RWPE1 (cell line): Measurements from ENCODE around the gene PTPRR.

Experiments used
- CTCF ChIA-PET: fragments of 350-600 bp; sonication (Branson Sonifier 250); formaldehyde crosslinking; extraction: SDS; loops from one replicate; lab custom pipeline; 2021; lab: Yijun Ruan, JAX
- POLR2A ChIA-PET: fragments of 400-600 bp; formaldehyde crosslinking; extraction: SDS; loops from one replicate; lab custom pipeline; 2020; ENCODE audit warnings: antibody characterized with exemption; ENCODE audit not compliant: low non-redundant PET; lab: Yijun Ruan, JAX
- DNase-seq: peaks from one replicate; pipeline ENCODE4 v3.0.0; 2012; ENCODE audit warnings: low spot score
- H3K27ac ChIP-seq: fragments of 450-650 bp; 2 replicates; pipeline ENCODE4 v1.5.1; 2017
- TF ChIP-seq, protein P1 (sequence below): fragments of 450-650 bp; conservative IDR thresholded peaks from 2 replicates; pipeline ENCODE4 v1.5.1; 2017; ENCODE audit warnings: low read depth, mild to moderate bottlenecking

Gene PTPRR, protein sequence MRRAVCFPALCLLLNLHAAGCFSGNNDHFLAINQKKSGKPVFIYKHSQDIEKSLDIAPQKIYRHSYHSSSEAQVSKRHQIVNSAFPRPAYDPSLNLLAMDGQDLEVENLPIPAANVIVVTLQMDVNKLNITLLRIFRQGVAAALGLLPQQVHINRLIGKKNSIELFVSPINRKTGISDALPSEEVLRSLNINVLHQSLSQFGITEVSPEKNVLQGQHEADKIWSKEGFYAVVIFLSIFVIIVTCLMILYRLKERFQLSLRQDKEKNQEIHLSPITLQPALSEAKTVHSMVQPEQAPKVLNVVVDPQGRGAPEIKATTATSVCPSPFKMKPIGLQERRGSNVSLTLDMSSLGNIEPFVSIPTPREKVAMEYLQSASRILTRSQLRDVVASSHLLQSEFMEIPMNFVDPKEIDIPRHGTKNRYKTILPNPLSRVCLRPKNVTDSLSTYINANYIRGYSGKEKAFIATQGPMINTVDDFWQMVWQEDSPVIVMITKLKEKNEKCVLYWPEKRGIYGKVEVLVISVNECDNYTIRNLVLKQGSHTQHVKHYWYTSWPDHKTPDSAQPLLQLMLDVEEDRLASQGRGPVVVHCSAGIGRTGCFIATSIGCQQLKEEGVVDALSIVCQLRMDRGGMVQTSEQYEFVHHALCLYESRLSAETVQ

DNA sequence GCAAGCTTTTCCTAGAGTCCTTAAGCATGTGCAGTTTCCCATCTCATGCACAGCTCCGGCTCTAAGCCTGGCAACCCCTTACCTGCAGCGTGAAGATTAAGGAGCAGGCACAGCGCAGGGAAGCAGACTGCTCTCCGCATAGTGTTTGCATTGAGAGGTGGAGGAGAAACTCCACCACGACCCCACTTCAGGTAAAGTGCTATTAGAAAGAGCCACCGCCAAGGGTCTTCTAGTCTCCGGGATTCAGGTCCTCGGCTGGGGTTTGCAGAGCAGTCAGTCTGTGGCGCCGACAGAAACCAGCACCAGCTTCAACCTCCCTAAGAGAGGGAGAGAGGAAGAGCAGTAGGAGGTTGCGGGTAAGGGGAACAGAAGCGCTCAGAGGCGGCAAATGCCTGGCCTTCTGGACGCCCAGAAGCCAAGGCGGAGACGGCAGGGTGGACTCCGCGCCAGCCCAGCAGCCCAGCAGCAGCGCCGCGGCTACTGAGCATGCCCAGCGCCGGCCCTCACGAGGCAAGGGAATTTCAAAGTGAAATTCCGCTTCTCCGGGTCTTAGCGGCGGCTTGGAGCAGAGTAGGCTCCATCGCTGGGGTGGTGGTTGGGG is at the start of gene PTPRR:
TSS of gene PTPRR (minus strand) at position 488 of the 601 bp plus-strand sequence. CDS start at position 140, 348 bp downstream.
- TF ChIP-seq, protein P1, sequence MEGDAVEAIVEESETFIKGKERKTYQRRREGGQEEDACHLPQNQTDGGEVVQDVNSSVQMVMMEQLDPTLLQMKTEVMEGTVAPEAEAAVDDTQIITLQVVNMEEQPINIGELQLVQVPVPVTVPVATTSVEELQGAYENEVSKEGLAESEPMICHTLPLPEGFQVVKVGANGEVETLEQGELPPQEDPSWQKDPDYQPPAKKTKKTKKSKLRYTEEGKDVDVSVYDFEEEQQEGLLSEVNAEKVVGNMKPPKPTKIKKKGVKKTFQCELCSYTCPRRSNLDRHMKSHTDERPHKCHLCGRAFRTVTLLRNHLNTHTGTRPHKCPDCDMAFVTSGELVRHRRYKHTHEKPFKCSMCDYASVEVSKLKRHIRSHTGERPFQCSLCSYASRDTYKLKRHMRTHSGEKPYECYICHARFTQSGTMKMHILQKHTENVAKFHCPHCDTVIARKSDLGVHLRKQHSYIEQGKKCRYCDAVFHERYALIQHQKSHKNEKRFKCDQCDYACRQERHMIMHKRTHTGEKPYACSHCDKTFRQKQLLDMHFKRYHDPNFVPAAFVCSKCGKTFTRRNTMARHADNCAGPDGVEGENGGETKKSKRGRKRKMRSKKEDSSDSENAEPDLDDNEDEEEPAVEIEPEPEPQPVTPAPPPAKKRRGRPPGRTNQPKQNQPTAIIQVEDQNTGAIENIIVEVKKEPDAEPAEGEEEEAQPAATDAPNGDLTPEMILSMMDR = no peak
- H3K27ac ChIP-seq = no peak within 1 kb of the TSS
- CTCF ChIA-PET = no interaction called here
- no peak for DNase-seq
- POLR2A ChIA-PET = no interaction called here

DNA sequence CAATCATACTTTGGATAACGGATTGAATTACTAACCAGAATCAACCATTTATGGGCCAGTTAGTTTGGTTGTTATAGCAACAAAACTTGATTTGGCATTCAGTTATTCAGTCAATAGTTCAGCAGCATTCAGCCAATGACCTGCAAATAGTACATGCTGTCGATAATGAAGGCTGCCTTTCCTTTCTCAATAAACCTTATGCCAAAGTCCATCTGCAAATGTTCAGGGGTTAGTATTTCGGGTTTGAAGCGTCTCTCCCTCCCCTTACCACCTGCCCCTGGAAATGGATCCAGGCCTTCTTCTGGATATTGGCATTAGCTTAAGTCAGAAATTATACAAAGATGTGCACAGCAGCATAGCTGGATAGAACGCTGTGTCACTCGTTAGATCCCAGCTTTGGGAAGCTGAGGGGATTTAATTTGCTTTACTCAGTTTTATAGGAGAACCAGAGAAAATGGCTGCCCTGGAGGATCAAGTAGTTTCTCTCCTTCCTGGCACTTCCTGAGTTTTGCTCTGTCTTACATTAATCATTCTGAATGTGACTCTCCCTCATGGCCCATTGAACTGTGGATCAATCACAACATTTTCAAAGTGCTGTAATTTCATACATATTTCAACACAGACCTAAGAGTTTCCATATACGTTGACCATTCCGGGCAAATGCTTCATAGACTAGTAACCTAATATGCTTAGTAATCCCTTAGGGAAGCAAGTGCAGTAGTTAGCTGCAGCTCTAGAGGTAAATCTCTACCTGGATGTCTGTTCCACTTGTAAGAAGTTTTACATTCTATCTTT is 46.7 kb upstream of the PTPRR start:
- H3K27ac ChIP-seq = no peak overlapping the region
- ChIA-PET CTCF (no interaction called here), POLR2A (no interaction called here)
- TF ChIP-seq, protein P1 = no peak
- no peak for DNase-seq

DNA sequence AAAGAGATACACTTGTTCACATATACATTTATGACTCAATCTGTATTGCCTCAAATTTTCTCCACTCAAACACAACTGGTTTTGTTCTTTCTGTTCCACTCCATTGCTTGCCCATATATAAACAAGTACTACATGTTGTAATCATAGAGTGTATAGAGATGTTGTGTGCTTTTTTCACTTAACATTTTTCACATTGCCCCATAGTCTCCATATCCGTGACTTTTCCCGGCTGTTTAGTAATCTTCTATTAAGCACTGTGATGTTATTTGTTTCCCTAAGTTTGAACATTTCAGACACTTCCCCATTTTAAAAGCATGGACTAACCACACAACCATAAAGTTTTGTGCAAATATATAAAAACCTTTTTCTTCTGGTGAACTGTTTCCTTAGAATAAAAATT is 45.5 kb upstream of the PTPRR start:
- TF ChIP-seq, protein P1 = no peak
- POLR2A ChIA-PET = no interaction called here
- no peak overlapping the region for H3K27ac ChIP-seq
- CTCF ChIA-PET = no interaction called here
- DNase-seq = no peak

DNA sequence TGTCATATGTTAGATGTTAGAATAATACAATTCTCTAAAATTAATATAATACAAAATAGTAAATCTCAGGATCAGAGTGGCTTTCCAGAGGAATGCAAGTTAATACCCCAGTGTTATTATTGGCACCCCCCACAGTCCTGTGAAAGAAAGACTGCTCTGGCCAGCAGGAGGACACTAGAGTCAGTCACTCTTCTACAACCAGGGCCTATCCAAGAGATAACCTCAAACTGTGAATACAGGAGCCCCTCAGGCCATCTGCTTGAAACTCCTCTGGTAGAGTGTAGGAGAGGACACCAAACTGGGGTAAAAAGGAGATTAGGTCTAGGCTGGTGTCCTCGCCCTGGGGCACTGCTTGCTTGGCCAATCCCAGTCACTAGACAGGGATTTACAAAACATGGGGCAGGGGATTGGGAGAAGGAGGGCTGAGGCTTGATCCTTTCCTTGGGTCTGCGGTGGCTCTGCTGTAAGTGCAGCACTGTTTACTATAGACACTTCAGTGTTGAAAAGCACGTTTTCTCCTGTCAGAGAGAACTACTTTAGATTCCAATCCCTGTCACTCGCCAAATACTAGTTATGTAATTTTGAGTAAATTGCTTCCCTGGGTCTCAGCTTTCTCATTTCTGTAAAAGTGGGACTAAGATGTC is 44.5 kb upstream of the PTPRR start:
- POLR2A ChIA-PET = no interaction called here
- no peak overlapping the region for H3K27ac ChIP-seq
- TF ChIP-seq, protein P1 = no peak
- CTCF ChIA-PET = interaction anchor here (0.6 kb wide), 2 partner anchors 57 to 1329 kb away, joined by 3 to 5 read pairs; no protein-coding TSS in a partner anchor
- DNase-seq = no peak

DNA sequence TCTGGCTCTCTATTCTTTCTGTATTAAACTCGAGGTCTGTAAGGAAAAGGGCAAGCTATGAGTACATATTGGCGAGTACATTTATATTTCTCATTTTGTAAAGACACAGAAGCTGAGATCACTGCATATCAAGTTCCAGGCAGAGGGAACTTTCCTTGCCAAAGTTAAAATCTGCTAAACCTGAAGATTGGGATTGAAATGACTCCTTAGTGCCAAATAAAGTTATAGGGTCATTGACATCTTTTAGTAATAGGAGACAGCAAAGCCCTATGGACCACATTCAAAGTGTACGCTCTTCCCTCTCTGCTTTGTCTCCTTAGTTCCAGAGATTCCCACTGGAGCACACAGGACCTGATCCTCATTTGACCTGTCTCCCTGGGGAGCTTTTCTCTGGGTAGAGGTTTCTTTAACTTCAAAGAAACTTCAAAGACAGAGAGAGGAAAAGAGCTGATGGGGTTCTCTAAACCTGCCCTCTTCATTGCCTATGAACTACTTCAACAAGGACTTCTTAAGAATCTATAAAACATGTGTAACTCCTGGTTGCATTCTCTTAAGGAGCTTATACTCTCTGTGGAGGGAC is 42.6 kb upstream of the PTPRR start:
- CTCF ChIA-PET = no interaction called here
- TF ChIP-seq, protein P1 = no peak
- POLR2A ChIA-PET = no interaction called here
- no peak overlapping the region for H3K27ac ChIP-seq
- no peak for DNase-seq
